ENCODE measurements around the gene HMGCLL1. TPM values are rescaled to one million over a fixed set of nuclear protein-coding genes. Genes with fewer than 3 reads are reported as not detected.

Gene HMGCLL1
- total RNA-seq, 2 donors from 2014 or later: not detected

GRCh38 chr6:55516736-55517135 lies 62.3 kb downstream of the HMGCLL1 start:
- H3K4me3 Mint-ChIP-seq: no peak overlapping the region
- H3K9me3 Mint-ChIP-seq: peaks cover 2 to 6% of the 10 kb centered on the region in 2 donors
- no peaks in the 10 kb centered on the region for H3K27me3 Mint-ChIP-seq (ENCODE audit: low read depth)
- no peak overlapping the region for H3K27ac Mint-ChIP-seq
- H3K4me1 Mint-ChIP-seq (ENCODE audit: low read depth): no peaks in the 10 kb centered on the region
- H3K36me3 Mint-ChIP-seq (ENCODE audit: insufficient read depth in 2 of 2): no peaks in the 10 kb centered on the region
- ATAC-seq (replicated peaks in 1 of 2) (no peak), DNase-seq (no peak)

GRCh38 chr6:55512904-55513303 lies 66.1 kb downstream of the HMGCLL1 start:
- H3K27me3 Mint-ChIP-seq (ENCODE audit: low read depth): no peaks in the 10 kb centered on the region

GRCh38 chr6:55511122-55511800 lies 67.7 kb downstream of the HMGCLL1 start:
- Mint-ChIP-seq H3K4me1 (ENCODE audit: low read depth) (no peaks in the 10 kb centered on the region), H3K9me3 (peaks cover 2% of the 10 kb centered on the region in 2 donors)

More at GRCh38 chr6:55512904-55513303, 66.1 kb downstream of the HMGCLL1 start:
- Mint-ChIP-seq H3K4me1 (ENCODE audit: low read depth) (no peaks in the 10 kb centered on the region), H3K36me3 (ENCODE audit: insufficient read depth in 2 of 2) (no peaks in the 10 kb centered on the region), H3K9me3 (peaks cover 2% of the 10 kb centered on the region in 2 donors), H3K27ac (no peak overlapping the region), H3K4me3 (no peak overlapping the region)
- DNase-seq (no peak), ATAC-seq (replicated peaks in 1 of 2) (no peak)

GRCh38 chr6:55499591-55499990 lies 79.4 kb downstream of the HMGCLL1 start:
- peaks cover 5% of the 10 kb centered on the region in 2 donors for H3K9me3 Mint-ChIP-seq
- no peak overlapping the region for H3K27ac Mint-ChIP-seq
- no peaks in the 10 kb centered on the region for H3K36me3 Mint-ChIP-seq (ENCODE audit: insufficient read depth in 2 of 2)
- H3K4me1 Mint-ChIP-seq (ENCODE audit: low read depth): no peaks in the 10 kb centered on the region
- DNase-seq (no peak), ATAC-seq (replicated peaks in 1 of 2) (no peak)
- H3K27me3 Mint-ChIP-seq (ENCODE audit: low read depth): no peaks in the 10 kb centered on the region
- H3K4me3 Mint-ChIP-seq: no peak overlapping the region

More at GRCh38 chr6:55511122-55511800, 67.7 kb downstream of the HMGCLL1 start:
- Mint-ChIP-seq H3K27ac (no peak overlapping the region), H3K4me3 (no peak overlapping the region), H3K27me3 (ENCODE audit: low read depth) (no peaks in the 10 kb centered on the region), H3K36me3 (ENCODE audit: insufficient read depth in 2 of 2) (no peaks in the 10 kb centered on the region)
- ATAC-seq (replicated peaks in 1 of 2) (no peak), DNase-seq (no peak)

DNA sequence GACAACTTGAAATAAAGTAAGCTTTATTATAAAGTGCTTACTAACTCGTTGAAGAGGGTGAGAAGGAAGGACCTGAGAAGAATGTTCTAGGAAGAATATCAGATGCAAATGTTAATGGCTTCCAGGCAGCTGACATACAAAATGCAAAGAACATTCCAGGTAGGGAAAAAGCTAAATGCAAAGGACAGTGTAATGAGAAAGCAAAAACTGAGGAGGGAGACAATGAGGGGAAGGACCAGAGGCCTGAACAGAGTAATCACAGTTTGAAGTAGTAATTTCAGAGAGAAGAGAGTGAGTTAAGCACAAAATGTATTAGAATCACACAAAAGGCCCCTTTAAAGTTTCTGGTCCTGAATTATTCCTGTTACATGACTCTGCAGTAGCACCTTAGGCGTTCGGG lies 81.3 kb downstream of the HMGCLL1 start:
- no peak overlapping the region for H3K4me3 Mint-ChIP-seq
- no peaks in the 10 kb centered on the region for H3K27me3 Mint-ChIP-seq (ENCODE audit: low read depth)
- H3K36me3 Mint-ChIP-seq (ENCODE audit: insufficient read depth in 2 of 2): no peaks in the 10 kb centered on the region
- DNase-seq (no peak), ATAC-seq (replicated peaks in 1 of 2) (no peak)
- no peaks in the 10 kb centered on the region for H3K4me1 Mint-ChIP-seq (ENCODE audit: low read depth)
- H3K27ac Mint-ChIP-seq: no peak overlapping the region
- peaks cover 7% of the 10 kb centered on the region in 2 donors for H3K9me3 Mint-ChIP-seq

DNA sequence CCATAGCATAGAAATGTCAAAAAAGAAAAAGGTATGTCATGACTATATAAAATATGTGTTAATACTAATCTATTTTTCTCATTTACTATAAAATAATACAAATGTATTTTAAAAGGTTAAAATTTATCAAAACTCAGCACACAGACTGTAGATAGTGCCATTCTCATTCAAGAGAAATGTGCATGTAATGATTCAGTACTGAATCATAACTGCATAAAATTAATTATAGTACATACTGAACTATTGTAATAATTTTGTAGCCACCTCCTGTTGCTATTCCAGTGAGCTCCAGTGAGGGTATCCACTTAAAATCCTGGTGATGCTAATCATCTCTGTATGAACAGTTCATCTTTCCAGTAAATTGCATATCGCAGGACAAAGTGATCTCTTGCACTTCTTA lies 82.8 kb downstream of the HMGCLL1 start:
- no peak for DNase-seq
- Mint-ChIP-seq H3K27me3 (ENCODE audit: low read depth) (no peaks in the 10 kb centered on the region), H3K9me3 (peaks cover 7% of the 10 kb centered on the region in 2 donors), H3K4me1 (ENCODE audit: low read depth) (no peaks in the 10 kb centered on the region), H3K4me3 (no peak overlapping the region), H3K36me3 (ENCODE audit: insufficient read depth in 2 of 2) (no peaks in the 10 kb centered on the region), H3K27ac (no peak overlapping the region)
- no peak for ATAC-seq (replicated peaks in 1 of 2)

- peaks cover 5 to 6% of the 10 kb centered on the region in 2 donors for H3K9me3 Mint-ChIP-seq
- ATAC-seq (replicated peaks in 1 of 2) (no peak), DNase-seq (no peak)
- H3K4me3 Mint-ChIP-seq: no peak overlapping the region
- no peaks in the 10 kb centered on the region for H3K4me1 Mint-ChIP-seq (ENCODE audit: low read depth)
- H3K36me3 Mint-ChIP-seq (ENCODE audit: insufficient read depth in 2 of 2): no peaks in the 10 kb centered on the region
- H3K27me3 Mint-ChIP-seq (ENCODE audit: low read depth): no peaks in the 10 kb centered on the region
- no peak overlapping the region for H3K27ac Mint-ChIP-seq
Observed at GRCh38 chr6:55495277-55495676, 83.7 kb downstream of the HMGCLL1 start.

GRCh38 chr6:55494411-55494810 lies 84.6 kb downstream of the HMGCLL1 start:
- ATAC-seq (replicated peaks in 1 of 2) (no peak), DNase-seq (no peak)
- H3K9me3 Mint-ChIP-seq: peaks cover 4 to 7% of the 10 kb centered on the region in 2 donors
- no peaks in the 10 kb centered on the region for H3K4me1 Mint-ChIP-seq (ENCODE audit: low read depth)
- no peaks in the 10 kb centered on the region for H3K27me3 Mint-ChIP-seq (ENCODE audit: low read depth)
- no peak overlapping the region for H3K4me3 Mint-ChIP-seq
- H3K36me3 Mint-ChIP-seq (ENCODE audit: insufficient read depth in 2 of 2): no peaks in the 10 kb centered on the region
- H3K27ac Mint-ChIP-seq: no peak overlapping the region

DNA sequence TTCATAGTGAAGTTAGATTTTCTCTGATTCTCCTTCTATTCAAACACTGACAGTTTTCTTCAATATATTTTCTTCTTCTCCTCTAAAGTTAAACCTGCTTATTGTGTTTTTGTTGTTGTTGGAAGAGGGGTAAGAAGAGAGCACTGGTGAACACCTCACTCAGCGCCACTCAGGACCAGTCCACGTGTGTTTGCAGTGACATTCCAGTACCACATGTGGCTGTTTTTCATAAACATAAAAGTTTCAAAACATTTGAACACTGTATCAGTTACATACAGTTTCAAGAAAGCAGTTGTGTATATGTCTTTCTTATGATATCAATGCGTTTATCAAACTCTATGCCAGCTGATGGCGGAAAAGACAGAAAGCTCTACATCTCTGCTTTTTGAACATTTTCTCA lies 86.7 kb downstream of the HMGCLL1 start:
- H3K9me3 Mint-ChIP-seq: peaks cover 6 to 8% of the 10 kb centered on the region in 2 donors
- DNase-seq: no peak
- no peak overlapping the region for H3K4me3 Mint-ChIP-seq
- H3K36me3 Mint-ChIP-seq (ENCODE audit: insufficient read depth in 2 of 2): no peaks in the 10 kb centered on the region
- no peak for ATAC-seq (replicated peaks in 1 of 2)
- no peak overlapping the region for H3K27ac Mint-ChIP-seq
- no peaks in the 10 kb centered on the region for H3K4me1 Mint-ChIP-seq (ENCODE audit: low read depth)
- no peaks in the 10 kb centered on the region for H3K27me3 Mint-ChIP-seq (ENCODE audit: low read depth)

DNA sequence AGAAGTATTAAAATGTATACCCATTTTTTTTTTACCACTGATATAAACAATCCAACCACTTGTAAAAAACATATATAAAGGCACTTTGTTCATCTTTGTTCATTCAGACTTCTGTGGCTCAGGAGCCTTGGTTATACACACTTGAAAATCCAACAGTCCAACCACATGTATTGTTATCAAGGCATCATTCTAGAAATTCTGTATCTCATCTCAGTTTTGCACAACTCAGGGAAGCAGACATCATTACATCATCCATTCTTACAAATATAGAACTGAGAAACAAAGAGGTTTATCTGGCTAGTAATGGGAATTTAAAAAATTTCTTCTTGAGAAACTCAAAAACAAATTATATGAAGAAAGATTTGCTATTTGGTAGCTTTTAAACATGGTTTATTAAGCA lies 88.1 kb downstream of the HMGCLL1 start:
- Mint-ChIP-seq H3K36me3 (ENCODE audit: insufficient read depth in 2 of 2) (no peaks in the 10 kb centered on the region), H3K9me3 (peaks cover 6 to 10% of the 10 kb centered on the region in 2 donors), H3K4me1 (ENCODE audit: low read depth) (no peaks in the 10 kb centered on the region), H3K27ac (no peak overlapping the region), H3K27me3 (ENCODE audit: low read depth) (no peaks in the 10 kb centered on the region), H3K4me3 (no peak overlapping the region)
- ATAC-seq (replicated peaks in 1 of 2) (no peak), DNase-seq (no peak)

- no peak for ATAC-seq (replicated peaks in 1 of 2)
- no peak overlapping the region for H3K4me3 Mint-ChIP-seq
- H3K4me1 Mint-ChIP-seq (ENCODE audit: low read depth): no peaks in the 10 kb centered on the region
- DNase-seq: no peak
- peaks cover 0 to 10% of the 10 kb centered on the region in 2 donors for H3K9me3 Mint-ChIP-seq
- H3K27me3 Mint-ChIP-seq (ENCODE audit: low read depth): no peaks in the 10 kb centered on the region
- no peaks in the 10 kb centered on the region for H3K36me3 Mint-ChIP-seq (ENCODE audit: insufficient read depth in 2 of 2)
- H3K27ac Mint-ChIP-seq: no peak overlapping the region
Observed at GRCh38 chr6:55474382-55474781, 104.6 kb downstream of the HMGCLL1 start.

DNA sequence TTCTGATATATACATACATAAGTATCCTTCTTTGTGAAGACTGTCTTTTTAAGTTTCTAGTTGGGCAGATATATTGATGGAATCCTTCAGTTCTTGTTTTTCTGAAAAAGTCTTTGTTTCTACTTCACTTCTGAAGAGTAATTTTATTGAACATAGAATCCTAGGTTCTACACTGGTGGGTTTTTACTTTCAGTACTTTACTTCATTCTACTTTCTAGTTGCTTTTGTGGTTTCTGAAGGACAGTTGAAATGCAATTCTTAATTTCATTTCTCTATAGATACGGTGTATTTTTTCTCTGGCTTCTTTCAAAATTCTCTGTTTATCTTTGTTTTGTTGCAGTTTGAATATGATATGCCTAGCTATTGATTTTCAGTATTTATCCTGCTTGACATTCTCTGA lies 105.3 kb downstream of the HMGCLL1 start:
- Mint-ChIP-seq H3K4me3 (no peak overlapping the region), H3K36me3 (ENCODE audit: insufficient read depth in 2 of 2) (no peaks in the 10 kb centered on the region), H3K4me1 (ENCODE audit: low read depth) (no peaks in the 10 kb centered on the region), H3K27ac (no peak overlapping the region), H3K9me3 (peaks cover 0 to 10% of the 10 kb centered on the region in 2 donors), H3K27me3 (ENCODE audit: low read depth) (no peaks in the 10 kb centered on the region)
- no peak for ATAC-seq (replicated peaks in 1 of 2)
- no peak for DNase-seq

DNA sequence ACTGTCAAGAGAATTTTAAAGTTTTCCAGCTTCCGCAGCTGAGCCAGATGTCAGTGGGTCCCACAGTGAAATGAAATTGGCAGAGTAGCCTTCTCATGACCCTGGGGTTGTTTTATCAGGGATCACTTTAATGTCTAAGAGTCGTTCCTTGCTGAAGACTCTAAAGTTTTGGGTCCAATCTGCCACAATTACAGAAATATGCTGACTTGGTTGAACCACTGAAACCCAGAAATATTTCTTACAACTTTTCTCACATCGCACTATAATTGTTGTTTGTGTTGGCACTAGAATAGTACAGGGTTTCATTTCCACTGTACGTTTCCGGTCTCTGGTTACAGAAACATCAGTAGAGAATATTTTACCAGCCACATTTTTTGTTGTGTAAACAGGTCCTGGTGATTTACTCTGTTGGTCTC lies 109.0 kb downstream of the HMGCLL1 start:
- no peaks in the 10 kb centered on the region for H3K27me3 Mint-ChIP-seq (ENCODE audit: low read depth)

GRCh38 chr6:55456016-55456415 lies 123.0 kb downstream of the HMGCLL1 start:
- H3K4me1 Mint-ChIP-seq (ENCODE audit: low read depth): no peaks in the 10 kb centered on the region
- H3K27me3 Mint-ChIP-seq (ENCODE audit: low read depth): no peaks in the 10 kb centered on the region
- ATAC-seq (replicated peaks in 1 of 2) (no peak), DNase-seq (no peak)
- H3K4me3 Mint-ChIP-seq: no peak overlapping the region
- peaks cover 0 to 3% of the 10 kb centered on the region in 2 donors for H3K9me3 Mint-ChIP-seq
- no peak overlapping the region for H3K27ac Mint-ChIP-seq
- no peaks in the 10 kb centered on the region for H3K36me3 Mint-ChIP-seq (ENCODE audit: insufficient read depth in 2 of 2)

More for the DNA sequence above, 109.0 kb downstream of the HMGCLL1 start:
- Mint-ChIP-seq H3K4me1 (ENCODE audit: low read depth) (no peaks in the 10 kb centered on the region), H3K27ac (no peak overlapping the region), H3K9me3 (peaks cover 1 to 12% of the 10 kb centered on the region in 2 donors), H3K36me3 (ENCODE audit: insufficient read depth in 2 of 2) (no peaks in the 10 kb centered on the region), H3K4me3 (no peak overlapping the region)
- DNase-seq (no peak), ATAC-seq (replicated peaks in 1 of 2) (no peak)

Measured in activated T-cell treated with anti-CD3 and anti-CD28 coated beads, Interleukin-2, amount 50 U/mL, for 72 hours (primary cell).